Stimulated activated memory B cell treated with anti-CD40 and anti-IgM and Interleukin-4, amounts not matched to agents 10 μg/mL and 1 μg/mL and 100 μg/mL, for 72 hours (primary cell): ENCODE results near the gene PTCH2.
"Not testable (repeated sequence)": the region's sequence is repeated elsewhere in the genome, so short reads cannot be mapped to it uniquely, and the experiment has no call there.

ENCODE experiments used
- ATAC-seq: fragments of 150-1000 bp; cut with Tn5 transposase; 2 replicates; pipeline ENCODE4 v1.10.0; 2021
- H3K27ac Mint-ChIP-seq: one replicate; pipeline ENCODE4 v1.8.0; 2022; ENCODE audit warnings: mild to moderate bottlenecking, mixed read lengths
- H3K27me3 Mint-ChIP-seq: one replicate; pipeline ENCODE4 v1.8.0; 2022; ENCODE audit warnings: mixed read lengths
- H3K36me3 Mint-ChIP-seq: one replicate; pipeline ENCODE4 v1.8.0; 2022; ENCODE audit warnings: mixed read lengths
- H3K4me1 Mint-ChIP-seq: one replicate; pipeline ENCODE4 v1.8.0; 2022; ENCODE audit warnings: mixed read lengths
- H3K4me3 Mint-ChIP-seq: one replicate; pipeline ENCODE4 v1.8.0; 2022; ENCODE audit warnings: mild to moderate bottlenecking, moderate library complexity, mixed read lengths
- H3K9me3 Mint-ChIP-seq: one replicate; pipeline ENCODE4 v1.8.0; 2022; ENCODE audit warnings: mixed read lengths

PTCH2 gene

GRCh38 chr1:44815926-44816325 is 27.1 kb downstream of the PTCH2 start:
- H3K4me3 Mint-ChIP-seq, H3K27ac Mint-ChIP-seq, ATAC-seq, H3K9me3 Mint-ChIP-seq, H3K27me3 Mint-ChIP-seq: not testable (repeated sequence)
- peaks cover 62% of the 10 kb centered on the region for H3K4me1 Mint-ChIP-seq
- peaks cover 15% of the 10 kb centered on the region for H3K36me3 Mint-ChIP-seq

- H3K27ac Mint-ChIP-seq: peak overlapping the region; percentile 96
- peaks cover 15% of the 10 kb centered on the region for H3K36me3 Mint-ChIP-seq
- no peaks in the 10 kb centered on the region for H3K9me3 Mint-ChIP-seq
- H3K27me3 Mint-ChIP-seq: no peaks in the 10 kb centered on the region
- ATAC-seq: no peak
- H3K4me1 Mint-ChIP-seq: peaks cover 67% of the 10 kb centered on the region
- peak overlapping the region; percentile 88 for H3K4me3 Mint-ChIP-seq
These were observed 30.1 kb downstream of the PTCH2 start for GRCh38 chr1:44812822-44813543.

- Mint-ChIP-seq H3K36me3 (peaks cover 20% of the 10 kb centered on the region), H3K27me3 (no peaks in the 10 kb centered on the region), H3K9me3 (no peaks in the 10 kb centered on the region), H3K4me3 (peak overlapping the region; percentile 25), H3K27ac (peak overlapping the region; percentile 96), H3K4me1 (peaks cover 79% of the 10 kb centered on the region)
- ATAC-seq: no peak
These were observed 31.8 kb downstream of the PTCH2 start for GRCh38 chr1:44811234-44811633.

- not testable (repeated sequence) for ATAC-seq, H3K9me3 Mint-ChIP-seq, H3K27me3 Mint-ChIP-seq
- Mint-ChIP-seq H3K27ac (peak overlapping the region; percentile 96), H3K36me3 (peaks cover 21% of the 10 kb centered on the region), H3K4me3 (peak overlapping the region; percentile 27), H3K4me1 (peaks cover 79% of the 10 kb centered on the region)
These were observed 32.3 kb downstream of the PTCH2 start for GRCh38 chr1:44810762-44811105.

DNA sequence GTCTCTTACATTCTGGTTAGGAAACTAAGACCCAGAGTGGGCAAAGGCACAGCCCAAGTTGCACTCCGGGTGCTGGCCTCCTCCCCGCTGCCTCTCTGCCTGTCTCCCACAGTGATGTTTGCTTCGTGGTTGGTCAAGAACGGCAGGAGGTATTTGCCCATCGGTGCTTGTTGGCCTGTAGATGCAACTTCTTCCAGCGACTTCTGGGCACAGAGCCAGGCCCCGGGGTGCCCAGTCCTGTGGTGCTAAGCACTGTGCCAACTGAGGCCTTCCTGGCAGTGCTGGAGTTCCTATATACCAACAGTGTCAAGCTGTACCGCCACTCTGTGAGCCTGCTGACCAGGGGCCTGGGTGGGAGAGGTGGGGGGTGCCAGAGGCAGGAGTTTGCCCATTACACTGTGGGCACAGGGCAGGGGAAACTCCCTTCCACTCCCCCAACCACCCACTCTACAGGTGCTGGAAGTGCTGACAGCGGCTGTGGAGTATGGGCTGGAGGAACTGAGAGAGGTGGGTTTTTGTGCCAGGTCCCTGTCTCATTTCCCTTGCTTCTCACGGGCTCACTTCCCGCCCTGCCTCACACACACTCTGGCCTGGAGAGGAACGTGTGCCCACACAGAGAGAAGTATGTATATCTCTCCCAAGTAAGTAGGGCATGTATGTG is 32.8 kb downstream of the PTCH2 start:
- ATAC-seq: peak; percentile 51
- Mint-ChIP-seq H3K4me3 (peak overlapping the region; percentile 27), H3K27ac (peak overlapping the region; percentile 96), H3K27me3 (no peaks in the 10 kb centered on the region), H3K36me3 (peaks cover 23% of the 10 kb centered on the region), H3K9me3 (no peaks in the 10 kb centered on the region), H3K4me1 (peaks cover 80% of the 10 kb centered on the region)

- Mint-ChIP-seq H3K9me3 (no peaks in the 10 kb centered on the region), H3K27me3 (no peaks in the 10 kb centered on the region), H3K4me3 (peak overlapping the region; percentile 31), H3K36me3 (peaks cover 26% of the 10 kb centered on the region), H3K4me1 (peaks cover 75% of the 10 kb centered on the region), H3K27ac (peak overlapping the region; percentile 96)
- ATAC-seq: peak; percentile 71
These were observed 33.8 kb downstream of the PTCH2 start for GRCh38 chr1:44808938-44809917.

GRCh38 chr1:44808063-44808937 is 34.8 kb downstream of the PTCH2 start, which contains the start of gene BTBD19:
Gene BTBD19, plus strand, starts transcription at chr1:44808523. Its CDS starts 298 bp downstream, at chr1:44808821.
- peak within 1 kb of the TSS; percentile 96 for H3K27ac Mint-ChIP-seq
- peaks cover 74% of the 10 kb centered on the region for H3K4me1 Mint-ChIP-seq
- peak; percentile 58 for ATAC-seq
- peaks cover 31% of the 10 kb centered on the region for H3K36me3 Mint-ChIP-seq
- no peaks in the 10 kb centered on the region for H3K9me3 Mint-ChIP-seq
- peak within 1 kb of the TSS; percentile 45 for H3K4me3 Mint-ChIP-seq
- no peaks in the 10 kb centered on the region for H3K27me3 Mint-ChIP-seq

DNA sequence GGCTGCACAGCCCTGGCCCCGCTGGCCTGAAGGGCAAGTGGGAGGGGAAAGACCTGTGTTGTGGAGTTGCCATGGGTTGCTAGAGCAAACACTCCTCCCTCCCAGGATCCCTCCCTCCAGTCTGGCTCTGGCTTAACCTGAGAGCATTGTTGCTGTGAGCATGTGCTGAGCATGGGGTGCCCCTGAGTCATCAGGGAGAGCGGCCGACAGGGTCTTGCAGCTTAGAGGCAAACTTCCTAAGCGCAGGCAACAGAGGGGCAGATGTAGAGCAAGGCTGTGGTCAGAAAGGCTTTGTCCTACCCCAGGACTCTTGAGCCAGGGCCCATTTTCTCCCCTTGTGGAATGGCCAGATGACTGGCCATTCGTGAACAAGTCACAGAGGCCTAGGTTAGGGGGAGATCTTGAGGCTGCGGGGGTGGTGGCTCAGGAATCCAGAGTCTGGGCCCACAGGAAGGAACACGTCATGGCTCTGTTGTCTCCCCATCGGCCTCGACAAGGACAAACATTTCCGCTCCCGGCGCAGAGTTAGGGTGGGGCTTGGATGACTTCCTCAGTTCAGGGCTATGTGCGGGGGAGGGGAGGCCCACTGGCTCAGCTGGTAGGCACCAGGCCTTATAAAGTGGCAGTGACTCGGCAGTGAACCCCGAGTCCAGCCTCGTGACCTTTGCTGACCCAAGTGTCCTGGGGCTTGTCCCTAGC is 35.5 kb downstream of the PTCH2 start:
- Mint-ChIP-seq H3K4me3 (peak overlapping the region; percentile 45), H3K36me3 (peaks cover 38% of the 10 kb centered on the region), H3K27me3 (no peaks in the 10 kb centered on the region), H3K4me1 (peaks cover 81% of the 10 kb centered on the region), H3K27ac (peak overlapping the region; percentile 96), H3K9me3 (no peaks in the 10 kb centered on the region)
- peak; percentile 70 for ATAC-seq

DNA sequence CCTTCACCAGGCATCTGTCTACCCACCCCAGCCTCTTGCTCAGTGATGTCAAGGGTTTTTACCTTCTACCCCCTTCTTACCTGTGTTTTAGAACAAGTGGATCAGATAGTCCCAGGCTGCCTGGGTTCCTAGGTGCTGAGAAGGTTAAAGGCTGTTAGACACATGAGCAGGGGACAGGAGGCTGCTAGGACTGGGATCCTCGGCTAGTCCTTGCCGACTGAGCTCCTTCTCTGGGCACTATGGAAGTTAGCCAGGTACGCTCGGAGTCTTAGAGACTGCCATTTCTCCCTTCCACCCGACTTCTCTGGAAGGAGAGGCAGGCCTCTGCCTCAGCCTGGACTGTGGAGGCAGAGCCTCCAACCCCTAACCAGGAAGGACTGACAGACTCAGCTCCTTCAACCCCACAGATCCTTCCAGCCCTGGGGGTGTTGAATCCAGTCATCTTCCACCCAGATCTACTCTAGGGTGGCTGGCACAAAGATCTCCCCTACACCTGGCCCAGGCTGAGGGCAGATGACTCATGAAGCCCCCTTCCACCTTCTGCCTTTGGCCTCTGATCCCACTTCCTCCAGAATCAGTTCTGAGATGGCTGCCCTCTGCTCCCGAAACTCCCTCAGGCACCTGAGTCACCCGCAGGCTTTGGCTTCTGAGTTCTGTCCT is 36.2 kb downstream of the PTCH2 start, which contains the start of gene DYNLT4:
Gene DYNLT4 (minus strand): TSS at position 648 of the 660 bp plus-strand sequence. CDS start 683 bp downstream, outside the sequence.
- Mint-ChIP-seq H3K36me3 (peaks cover 43% of the 10 kb centered on the region), H3K4me1 (peaks cover 80% of the 10 kb centered on the region), H3K9me3 (no peaks in the 10 kb centered on the region), H3K27me3 (no peaks in the 10 kb centered on the region), H3K4me3 (peak within 1 kb of the TSS; percentile 45), H3K27ac (peak within 1 kb of the TSS; percentile 96)
- no peak for ATAC-seq

- no peak for ATAC-seq
- Mint-ChIP-seq H3K9me3 (no peaks in the 10 kb centered on the region), H3K27ac (peak overlapping the region; percentile 96), H3K4me3 (no peak overlapping the region), H3K36me3 (peaks cover 47% of the 10 kb centered on the region), H3K27me3 (no peaks in the 10 kb centered on the region), H3K4me1 (peaks cover 77% of the 10 kb centered on the region)
These were observed 36.9 kb downstream of the PTCH2 start for GRCh38 chr1:44806025-44806703.

DNA sequence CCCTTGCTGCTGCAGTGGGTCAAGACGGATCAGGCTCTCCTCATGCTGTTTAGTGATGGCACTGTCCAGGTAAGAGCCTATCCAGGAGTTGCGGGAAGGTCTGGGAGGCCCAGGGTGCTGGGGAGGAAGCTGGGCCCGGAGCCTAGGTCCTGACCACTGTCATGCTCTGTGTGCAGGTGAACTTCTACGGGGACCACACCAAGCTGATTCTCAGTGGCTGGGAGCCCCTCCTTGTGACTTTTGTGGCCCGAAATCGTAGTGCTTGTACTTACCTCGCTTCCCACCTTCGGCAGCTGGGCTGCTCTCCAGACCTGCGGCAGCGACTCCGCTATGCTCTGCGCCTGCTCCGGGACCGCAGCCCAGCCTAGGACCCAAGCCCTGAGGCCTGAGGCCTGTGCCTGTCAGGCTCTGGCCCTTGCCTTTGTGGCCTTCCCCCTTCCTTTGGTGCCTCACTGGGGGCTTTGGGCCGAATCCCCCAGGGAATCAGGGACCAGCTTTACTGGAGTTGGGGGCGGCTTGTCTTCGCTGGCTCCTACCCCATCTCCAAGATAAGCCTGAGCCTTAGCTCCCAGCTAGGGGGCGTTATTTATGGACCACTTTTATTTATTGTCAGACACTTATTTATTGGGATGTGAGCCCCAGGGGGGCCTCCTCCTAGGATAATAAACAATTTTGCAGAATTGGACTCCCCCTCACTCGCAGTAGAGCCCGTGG is 37.6 kb downstream of the PTCH2 start:
- ATAC-seq: no peak
- Mint-ChIP-seq H3K27me3 (no peaks in the 10 kb centered on the region), H3K4me1 (peaks cover 70% of the 10 kb centered on the region), H3K4me3 (no peak overlapping the region), H3K36me3 (peaks cover 47% of the 10 kb centered on the region), H3K9me3 (no peaks in the 10 kb centered on the region), H3K27ac (peak overlapping the region; percentile 95)

GRCh38 chr1:44803312-44804095 is 39.5 kb downstream of the PTCH2 start:
- peaks cover 47% of the 10 kb centered on the region for H3K36me3 Mint-ChIP-seq
- no peak for ATAC-seq
- no peaks in the 10 kb centered on the region for H3K9me3 Mint-ChIP-seq
- H3K27me3 Mint-ChIP-seq: no peaks in the 10 kb centered on the region
- peak overlapping the region; percentile 95 for H3K27ac Mint-ChIP-seq
- H3K4me3 Mint-ChIP-seq: peak overlapping the region; percentile 53
- H3K4me1 Mint-ChIP-seq: peaks cover 50% of the 10 kb centered on the region
